ENCODE data around the gene PEAK1. TPM values are rescaled to one million over a fixed set of nuclear protein-coding genes. Genes with fewer than 3 reads are reported as not detected.

PEAK1 gene
- total and polyA plus RNA-seq, 9 of the 15 experiments (the other 6 are each of a cell fraction or from before 2014, with no cell fraction given): 0.99 to 22.4 (median 10.8) TPM

- no peak for ATAC-seq
- intact Hi-C loops (cut with micrococcal nuclease) (no loop called here), in situ Hi-C loops (cut with MboI) (no loop called here)
- Histone ChIP-seq H3K36me3 (ENCODE audit: control insufficient read depth, insufficient read depth, low read length) (no peaks in the 10 kb centered on the region), H3K9me1 (ENCODE audit: control insufficient read depth, insufficient read depth, low read length) (no peaks in the 10 kb centered on the region), H3K4me1 (replicated peaks in 1 of 2; ENCODE audit: control insufficient read depth in 2 of 2, insufficient read depth in 2 of 2, low read length in 2 of 2) (no peaks in the 10 kb centered on the region), H3K4me2 (ENCODE audit: insufficient read depth, low read length) (no peak overlapping the region), H3K9me3 (replicated peaks; ENCODE audit: control insufficient read depth, insufficient read depth, low read depth, low read length) (no peaks in the 10 kb centered on the region), H3K27ac (ENCODE audit: extremely low read depth, low read depth, low read length) (no peak overlapping the region), H3K79me2 (ENCODE audit: control insufficient read depth, insufficient read depth, low read length) (no peaks in the 10 kb centered on the region), H3K4me3 (no peak overlapping the region), H2AFZ (ENCODE audit: low read depth, low read length) (no peak overlapping the region), H3K27me3 (ENCODE audit: control insufficient read depth in 2 of 2, insufficient read depth in 2 of 2, low read length in 2 of 2) (no peaks in the 10 kb centered on the region), H3K9ac (ENCODE audit: insufficient read depth in 1 of 2, low read depth in 2 of 2, low read length in 2 of 2) (no peak overlapping the region), H4K20me1 (replicated peaks; ENCODE audit: control insufficient read depth, insufficient read depth, low read length) (no peaks in the 10 kb centered on the region)
- no peak for FAIRE-seq
- 7% methylated on average over 1 of the region's 1 CpG for WGBS (ENCODE audit: insufficient coverage, low coverage, missing lambda C conversion rate)
- no TSS peak for BruUV-seq (replicated peaks)
- ChIA-PET CTCF (ENCODE audit: low intra/inter-chr PET ratio) (no interaction called here), POLR2A (no interaction called here)
- DNase-seq (ENCODE audit: extremely low read depth in 1 of 4, low spot score in 3 of 4): no peak
- TF ChIP-seq ZNF165 (CRISPR knock-in tag; IDR thresholded peaks at IDR 0.05; ENCODE audit: borderline replicate concordance) (no peak), ILF3 (IDR thresholded peaks at IDR 0.05; ENCODE audit: borderline replicate concordance) (no peak), MGA (IDR thresholded peaks at IDR 0.05) (no peak), ETV1 (tag; conservative IDR thresholded peaks at IDR 0.05; ENCODE audit: low read depth) (no peak), NKRF (IDR thresholded peaks at IDR 0.05; ENCODE audit: borderline replicate concordance) (no peak), GTF3C2 (IDR thresholded peaks at IDR 0.05; ENCODE audit: borderline replicate concordance, extremely low read depth, insufficient read length) (no peak)
These were observed 107.4 kb downstream of the PEAK1 start for GRCh38 chr15:77312523-77312922.

Measured in K562 (cell line).